ENCODE measurements around the gene GNL1. TPM values are rescaled to one million over a fixed set of nuclear protein-coding genes. Genes with fewer than 3 reads are reported as not detected.
"Not testable (repeated sequence)": the region's sequence is repeated elsewhere in the genome, so short reads cannot be mapped to it uniquely, and the experiment has no call there.

Gene GNL1
- total and polyA plus RNA-seq, 4 experiments from 2014 or later: 37.4 to 83.9 (median 67.4) TPM

DNA sequence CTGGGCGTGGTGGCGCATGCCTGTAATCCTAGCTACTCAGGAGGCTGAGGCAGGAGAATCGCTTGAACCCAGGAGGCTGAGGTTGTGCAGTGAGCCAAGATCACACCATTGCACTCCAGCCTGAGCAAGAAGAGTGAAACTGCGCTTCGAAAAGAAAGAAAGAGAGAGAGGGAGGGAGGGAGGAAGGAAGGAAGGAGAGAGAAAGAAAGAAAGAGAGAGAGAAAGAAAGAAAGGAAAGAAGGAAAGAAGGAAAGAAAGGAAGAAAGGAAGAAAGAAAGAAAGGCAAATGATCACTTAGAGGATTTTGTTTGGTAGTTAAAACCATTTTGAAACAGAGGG is 59.1 kb downstream of the GNL1 start:
- ChIA-PET POLR2A (ENCODE audit: partially characterized antibody) (interaction anchor here (8.5 to 9.5 kb wide), 4 partner anchors 12 to 117 kb away, joined by 94 to 743 read pairs (median 300); no protein-coding TSS in a partner anchor), CTCF (ENCODE audit: partially characterized antibody) (interaction anchor here (0.9 to 8.2 kb wide), 4 partner anchors 12 to 121 kb away, joined by 3 to 128 read pairs (median 52); no protein-coding TSS in a partner anchor)
- H3K4me3 ChIP-seq (ENCODE audit: low read length in 2 of 2); H3K9me3 Mint-ChIP-seq; H3K27ac ChIP-seq (ENCODE audit: low read depth, low read length); intact Hi-C loops (cut with micrococcal nuclease); DNase-seq; H3K27me3 ChIP-seq (ENCODE audit: insufficient read depth, low read length); H3K9me3 ChIP-seq (ENCODE audit: control insufficient read depth in 1 of 2, low read length in 2 of 2); H3K27me3 Mint-ChIP-seq: not testable (repeated sequence)
- peaks cover 45 to 75% (median 61%) of the 10 kb centered on the region in 4 donors for H3K4me1 Mint-ChIP-seq
- Histone ChIP-seq H3K36me3 (ENCODE audit: insufficient read depth, low read length) (peaks cover 15% of the 10 kb centered on the region), H3K4me1 (ENCODE audit: insufficient read depth, low read length) (peaks cover 69% of the 10 kb centered on the region)
- peak overlapping the region in 2 of 8 donors; percentile 22 to 58 for H3K4me3 Mint-ChIP-seq
- H3K27ac Mint-ChIP-seq: peak overlapping the region in 4 of 7 donors; percentile 9 to 97 (median 50)
- peaks cover 21 to 24% of the 10 kb centered on the region in 2 donors for H3K36me3 Mint-ChIP-seq

DNA sequence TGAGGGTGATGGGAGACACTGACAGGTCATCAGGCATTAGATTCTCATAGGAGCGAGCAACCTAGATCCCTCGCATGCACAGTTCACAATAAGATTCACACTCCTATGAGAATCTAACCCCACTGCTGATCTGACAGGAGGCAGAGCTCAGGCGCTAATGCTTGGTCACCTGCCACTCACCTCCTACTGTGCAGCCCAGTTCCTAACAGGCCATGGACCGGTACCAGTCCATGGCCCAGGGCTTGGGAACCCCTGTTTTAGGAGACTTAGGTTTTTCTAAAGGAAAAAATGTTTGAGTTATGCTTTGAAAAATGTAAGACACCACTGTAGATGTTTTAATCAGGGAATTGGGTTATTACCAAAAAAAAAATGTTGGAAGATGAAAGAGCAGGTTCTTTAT is 60.3 kb downstream of the GNL1 start:
- no peaks in the 10 kb centered on the region for H3K9me3 Mint-ChIP-seq
- H3K27ac Mint-ChIP-seq: peak overlapping the region in 4 of 7 donors; percentile 31 to 97 (median 84)
- H3K4me1 ChIP-seq (ENCODE audit: insufficient read depth, low read length): peaks cover 69% of the 10 kb centered on the region
- H3K27me3 Mint-ChIP-seq: no peaks in the 10 kb centered on the region
- peaks cover 33 to 36% of the 10 kb centered on the region in 2 donors for H3K36me3 Mint-ChIP-seq
- H3K4me3 Mint-ChIP-seq: peak overlapping the region in 3 of 8 donors; percentile 26 to 98 (median 73)
- no peaks in the 10 kb centered on the region for H3K9me3 ChIP-seq (ENCODE audit: control insufficient read depth in 1 of 2, low read length in 2 of 2)
- CTCF ChIA-PET (ENCODE audit: partially characterized antibody): interaction anchor here (1.3 to 8.2 kb wide), 4 partner anchors 9 to 123 kb away, joined by 3 to 128 read pairs (median 59); no protein-coding TSS in a partner anchor
- DNase-seq: no peak
- peaks cover 46 to 83% (median 67%) of the 10 kb centered on the region in 4 donors for H3K4me1 Mint-ChIP-seq
- H3K27ac ChIP-seq (ENCODE audit: low read depth, low read length): no peak overlapping the region
- no peaks in the 10 kb centered on the region for H3K27me3 ChIP-seq (ENCODE audit: insufficient read depth, low read length)
- POLR2A ChIA-PET (ENCODE audit: partially characterized antibody): interaction anchor here (1.1 to 9.5 kb wide), 6 partner anchors 8 to 118 kb away, joined by 3 to 743 read pairs (median 174); no protein-coding TSS in a partner anchor
- H3K4me3 ChIP-seq (ENCODE audit: low read length in 2 of 2): no peak overlapping the region
- peaks cover 27% of the 10 kb centered on the region for H3K36me3 ChIP-seq (ENCODE audit: insufficient read depth, low read length)
- intact Hi-C loops (cut with micrococcal nuclease): no loop called here

DNA sequence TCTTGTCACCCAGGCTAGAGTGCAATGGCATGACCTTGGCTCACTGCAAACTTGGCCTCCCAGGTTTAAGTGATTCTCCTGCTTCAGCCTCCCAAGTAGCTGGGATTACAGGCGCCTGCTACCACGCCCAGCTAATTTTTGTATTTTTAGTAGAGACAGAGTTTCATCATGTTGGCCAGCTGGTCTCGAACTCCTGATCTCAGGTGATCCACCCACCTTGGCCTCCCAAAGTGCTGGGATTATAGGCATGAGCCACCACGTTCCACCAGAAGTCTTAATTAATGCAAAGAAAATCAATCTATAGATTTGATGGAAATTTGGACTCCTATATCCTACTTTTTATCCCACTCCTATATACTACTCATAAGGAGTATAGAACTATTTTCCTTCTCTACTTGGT is 61.2 kb downstream of the GNL1 start:
- CTCF ChIA-PET (ENCODE audit: partially characterized antibody): interaction anchor here (3.9 to 8.2 kb wide), 3 partner anchors 10 to 48 kb away, joined by 18 to 128 read pairs (median 100); no protein-coding TSS in a partner anchor

DNA sequence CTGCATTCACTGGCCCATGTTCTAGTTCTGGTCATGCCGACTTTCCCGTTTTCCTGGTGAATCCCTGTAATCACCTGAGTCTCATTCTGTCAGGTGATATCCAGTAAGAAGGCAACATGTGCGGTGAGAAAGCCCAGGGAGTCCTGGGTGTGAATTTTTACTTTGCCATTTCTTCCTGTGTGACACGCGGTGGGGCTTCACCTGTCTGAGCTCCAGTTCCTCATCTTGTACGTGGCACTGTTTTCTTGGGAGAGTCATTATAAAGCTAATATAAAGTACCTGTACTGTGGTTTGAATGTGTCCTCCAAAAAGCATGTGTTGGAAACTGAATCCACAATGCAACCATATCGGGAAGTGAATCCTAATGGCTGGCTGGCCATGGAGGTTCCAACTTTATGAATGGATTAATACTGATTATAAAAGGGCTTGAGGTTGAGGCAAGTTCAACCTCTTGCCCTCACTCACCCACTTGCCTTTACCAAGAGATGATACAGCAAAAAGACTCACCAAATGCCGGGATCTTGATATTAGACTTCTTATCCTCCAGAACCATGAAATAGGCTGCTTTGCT is 61.9 kb downstream of the GNL1 start:
- Histone ChIP-seq H3K27ac (ENCODE audit: low read depth, low read length) (peak overlapping the region; percentile 22), H3K4me1 (ENCODE audit: insufficient read depth, low read length) (peaks cover 62% of the 10 kb centered on the region), H3K4me3 (ENCODE audit: low read length in 2 of 2) (peak overlapping the region in 1 of 2 donors; percentile 8), H3K36me3 (ENCODE audit: insufficient read depth, low read length) (peaks cover 36% of the 10 kb centered on the region), H3K27me3 (ENCODE audit: insufficient read depth, low read length) (no peaks in the 10 kb centered on the region), H3K9me3 (ENCODE audit: control insufficient read depth in 1 of 2, low read length in 2 of 2) (no peaks in the 10 kb centered on the region)
- H3K9me3 Mint-ChIP-seq: peaks cover 0 to under 1% (median 0%) of the 10 kb centered on the region in 8 donors
- no peaks in the 10 kb centered on the region for H3K27me3 Mint-ChIP-seq
- ChIA-PET CTCF (ENCODE audit: partially characterized antibody) (interaction anchor here (1.1 to 8.2 kb wide), 13 partner anchors 8 to 237 kb away, joined by 3 to 128 read pairs (median 9); no protein-coding TSS in a partner anchor), POLR2A (ENCODE audit: partially characterized antibody) (interaction anchor here (0.7 to 9.5 kb wide), 26 partner anchors 9 to 390 kb away, joined by 3 to 743 read pairs (median 6); partner anchors contain the start of genes ABCF1, C6orf136, DDR1 and GNL1)
- peak overlapping the region; percentile 98 to 99 (median 99) for H3K4me3 Mint-ChIP-seq
- peak overlapping the region; percentile 70 to 97 (median 91) for H3K27ac Mint-ChIP-seq
- intact Hi-C loops (cut with micrococcal nuclease): no loop called here
- peaks cover 45 to 49% of the 10 kb centered on the region in 2 donors for H3K36me3 Mint-ChIP-seq
- peaks cover 38 to 79% (median 61%) of the 10 kb centered on the region in 4 donors for H3K4me1 Mint-ChIP-seq
- peak in 3 of 5 donors; percentile 23 to 47 (median 41) for DNase-seq

More for the DNA sequence above, 61.2 kb downstream of the GNL1 start:
- H3K9me3 Mint-ChIP-seq; H3K27me3 ChIP-seq (ENCODE audit: insufficient read depth, low read length); H3K9me3 ChIP-seq (ENCODE audit: control insufficient read depth in 1 of 2, low read length in 2 of 2); H3K4me3 ChIP-seq (ENCODE audit: low read length in 2 of 2); H3K27me3 Mint-ChIP-seq; intact Hi-C loops (cut with micrococcal nuclease): not testable (repeated sequence)
- peaks cover 65% of the 10 kb centered on the region for H3K4me1 ChIP-seq (ENCODE audit: insufficient read depth, low read length)
- Mint-ChIP-seq H3K4me1 (peaks cover 38 to 83% (median 62%) of the 10 kb centered on the region in 4 donors), H3K36me3 (peaks cover 43 to 45% of the 10 kb centered on the region in 2 donors), H3K27ac (peak overlapping the region; percentile 42 to 97 (median 82)), H3K4me3 (peak overlapping the region; percentile 22 to 99 (median 98))
- DNase-seq: peak in 1 of 5 donors; percentile 24
- POLR2A ChIA-PET (ENCODE audit: partially characterized antibody): interaction anchor here (1.7 to 9.5 kb wide), 9 partner anchors 14 to 225 kb away, joined by 8 to 743 read pairs (median 48); partner anchors contain the start of genes ABCF1, GNL1, MDC1 and PRR3
- peaks cover 36% of the 10 kb centered on the region for H3K36me3 ChIP-seq (ENCODE audit: insufficient read depth, low read length)
- peak overlapping the region; percentile 22 for H3K27ac ChIP-seq (ENCODE audit: low read depth, low read length)

DNA sequence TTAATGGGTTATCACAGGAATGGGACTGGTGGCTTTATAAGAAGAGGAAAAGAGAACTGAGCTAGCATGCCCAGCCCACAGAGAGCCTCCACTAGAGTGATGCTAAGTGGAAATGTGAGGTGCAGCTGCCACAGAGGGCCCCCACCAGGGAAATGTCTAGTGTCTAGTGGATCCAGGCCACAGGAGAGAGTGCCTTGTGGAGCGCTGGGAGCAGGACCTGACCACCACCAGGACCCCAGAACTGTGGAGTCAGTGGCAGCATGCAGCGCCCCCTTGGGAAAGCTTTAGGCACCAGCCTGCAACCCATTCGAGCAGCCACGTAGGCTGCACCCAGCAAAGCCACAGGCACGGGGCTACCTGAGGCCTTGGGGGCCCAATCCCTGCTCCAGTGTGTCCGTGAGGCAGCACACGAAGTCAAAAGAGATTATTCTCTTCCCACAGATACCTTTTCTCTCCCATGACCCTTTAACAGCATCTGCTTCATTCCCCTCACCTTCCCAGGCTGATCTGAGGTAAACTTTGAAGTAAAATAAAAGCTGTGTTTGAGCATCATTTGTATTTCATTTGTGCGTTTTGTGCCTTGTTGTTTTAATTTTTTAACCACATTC is 62.5 kb downstream of the GNL1 start:
- intact Hi-C loops (cut with micrococcal nuclease): no loop called here
- Histone ChIP-seq H3K27me3 (ENCODE audit: insufficient read depth, low read length) (no peaks in the 10 kb centered on the region), H3K4me3 (ENCODE audit: low read length in 2 of 2) (peak overlapping the region in 1 of 2 donors; percentile 15), H3K36me3 (ENCODE audit: insufficient read depth, low read length) (peaks cover 36% of the 10 kb centered on the region), H3K9me3 (ENCODE audit: control insufficient read depth in 1 of 2, low read length in 2 of 2) (no peaks in the 10 kb centered on the region), H3K4me1 (ENCODE audit: insufficient read depth, low read length) (peaks cover 62% of the 10 kb centered on the region), H3K27ac (ENCODE audit: low read depth, low read length) (peak overlapping the region; percentile 22)
- ChIA-PET CTCF (ENCODE audit: partially characterized antibody) (interaction anchor here (1.0 to 8.2 kb wide), 16 partner anchors 9 to 237 kb away, joined by 3 to 128 read pairs (median 8); no protein-coding TSS in a partner anchor), POLR2A (ENCODE audit: partially characterized antibody) (interaction anchor here (0.7 to 9.5 kb wide), 29 partner anchors 8 to 600 kb away, joined by 3 to 743 read pairs (median 6); partner anchors contain the start of genes ABCF1, C6orf136, DDR1 and GNL1)
- no peaks in the 10 kb centered on the region for H3K27me3 Mint-ChIP-seq
- H3K36me3 Mint-ChIP-seq: peaks cover 48 to 52% of the 10 kb centered on the region in 2 donors
- H3K4me3 Mint-ChIP-seq: peak overlapping the region; percentile 98 to 99 (median 99)
- peaks cover 41 to 85% (median 64%) of the 10 kb centered on the region in 4 donors for H3K4me1 Mint-ChIP-seq
- DNase-seq: peak in 4 of 5 donors; percentile 35 to 52 (median 48)
- H3K9me3 Mint-ChIP-seq: peaks cover 0 to 2% (median 0%) of the 10 kb centered on the region in 8 donors
- peak overlapping the region; percentile 70 to 97 (median 91) for H3K27ac Mint-ChIP-seq

DNA sequence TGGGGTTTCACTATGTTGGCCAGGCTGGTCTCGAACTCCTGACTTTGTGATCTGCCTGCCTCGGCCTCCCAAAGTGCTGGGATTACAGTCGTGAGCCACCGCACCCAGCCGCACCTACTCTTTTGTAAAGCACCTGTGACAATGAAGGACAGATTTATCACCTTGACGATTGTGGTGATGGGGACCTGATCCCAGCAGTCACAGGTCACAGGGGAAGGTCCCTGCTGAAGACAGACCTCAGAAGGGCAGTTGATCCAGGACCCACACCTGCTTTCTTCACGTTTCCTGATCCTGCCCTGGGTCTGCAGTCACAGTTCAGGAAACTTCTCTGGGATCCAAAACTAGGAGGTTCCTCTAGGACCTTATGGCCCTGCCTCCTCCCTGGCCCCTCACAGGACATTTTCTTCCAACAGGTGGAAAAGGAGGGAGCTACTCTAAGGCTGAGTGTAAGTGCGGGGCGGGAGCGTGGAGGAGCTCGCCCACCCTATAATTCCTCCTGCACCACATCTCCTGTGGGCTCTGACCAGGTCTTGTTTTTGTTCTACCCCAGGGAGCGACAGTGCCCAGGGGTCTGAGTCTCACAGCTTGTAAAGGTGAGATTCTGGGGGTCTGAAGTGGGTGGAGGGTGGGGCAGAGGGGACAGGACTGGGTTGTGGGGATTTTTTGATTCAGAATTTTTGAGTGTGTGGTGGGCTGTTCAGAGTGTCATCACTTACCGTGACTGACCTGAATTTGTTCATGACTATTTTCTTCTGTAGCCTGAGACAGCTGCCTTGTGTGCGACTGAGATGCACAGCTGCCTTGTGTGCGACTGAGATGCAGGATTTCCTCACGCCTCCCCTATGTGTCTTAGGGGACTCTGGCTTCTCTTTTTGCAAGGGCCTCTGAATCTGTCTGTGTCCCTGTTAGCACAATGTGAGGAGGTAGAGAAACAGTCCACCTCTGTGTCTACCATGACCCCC is 64.0 kb downstream of the GNL1 start:
- ChIA-PET POLR2A (ENCODE audit: partially characterized antibody) (interaction anchor here (0.5 to 9.5 kb wide), 23 partner anchors 9 to 777 kb away, joined by 3 to 743 read pairs (median 7); partner anchors contain the start of genes ABCF1, C6orf136, GNL1 and MDC1), CTCF (ENCODE audit: partially characterized antibody) (interaction anchor here (0.6 to 8.2 kb wide), 15 partner anchors 8 to 105 kb away, joined by 3 to 128 read pairs (median 8); no protein-coding TSS in a partner anchor)
- H3K4me3 Mint-ChIP-seq: peak overlapping the region; percentile 98 to 99 (median 99)
- peaks cover 45 to 89% (median 63%) of the 10 kb centered on the region in 4 donors for H3K4me1 Mint-ChIP-seq
- Histone ChIP-seq H3K4me3 (ENCODE audit: low read length in 2 of 2) (peak overlapping the region; percentile 98 to 99), H3K27me3 (ENCODE audit: insufficient read depth, low read length) (no peaks in the 10 kb centered on the region), H3K27ac (ENCODE audit: low read depth, low read length) (peak overlapping the region; percentile 95), H3K36me3 (ENCODE audit: insufficient read depth, low read length) (peaks cover 36% of the 10 kb centered on the region), H3K9me3 (ENCODE audit: control insufficient read depth in 1 of 2, low read length in 2 of 2) (no peaks in the 10 kb centered on the region), H3K4me1 (ENCODE audit: insufficient read depth, low read length) (peaks cover 57% of the 10 kb centered on the region)
- H3K9me3 Mint-ChIP-seq: peaks cover 0 to 2% (median 0%) of the 10 kb centered on the region in 8 donors
- peaks cover 48 to 52% of the 10 kb centered on the region in 2 donors for H3K36me3 Mint-ChIP-seq
- H3K27ac Mint-ChIP-seq: peak overlapping the region; percentile 85 to 99 (median 93)
- H3K27me3 Mint-ChIP-seq: no peaks in the 10 kb centered on the region
- peak in 4 of 5 donors; percentile 14 to 54 (median 28) for DNase-seq
- intact Hi-C loops (cut with micrococcal nuclease): no loop called here
